ENCODE measurements around the gene APOM. TPM values are rescaled to one million over a fixed set of nuclear protein-coding genes. Genes with fewer than 3 reads are reported as not detected.
A peak's percentile ranks its signal among the peaks of the same experiment; 100 is the strongest.

Gene APOM
- total and polyA plus RNA-seq, 2 donors = 0.69 to 3.6 TPM

GRCh38 chr6:31621991-31622390, 33.7 kb upstream of the APOM start:
- no peak overlapping the region for H3K4me3 ChIP-seq (ENCODE audit: low read depth, low read length)
- H3K4me1 ChIP-seq (ENCODE audit: insufficient read depth) = no peaks in the 10 kb centered on the region
- H3K27ac ChIP-seq (ENCODE audit: low read depth) = no peak overlapping the region
- DNase-seq (ENCODE audit: extremely low spot score) = no peak
- H3K36me3 ChIP-seq (ENCODE audit: insufficient read depth) = peaks cover 13% of the 10 kb centered on the region
- WGBS = 14% methylated on average over 4 of the region's 4 CpGs

- peak; percentile 35 for DNase-seq (ENCODE audit: extremely low spot score)
- Histone ChIP-seq H3K27ac (ENCODE audit: low read depth) (no peak overlapping the region), H3K4me1 (ENCODE audit: insufficient read depth) (no peaks in the 10 kb centered on the region), H3K4me3 (ENCODE audit: low read depth, low read length) (no peak overlapping the region), H3K36me3 (ENCODE audit: insufficient read depth) (peaks cover 14% of the 10 kb centered on the region)
- WGBS = 52% methylated on average over 10 of the region's 10 CpGs
Observed at GRCh38 chr6:31622684-31623091, 33.0 kb upstream of the APOM start.

GRCh38 chr6:31624070-31624469, 31.6 kb upstream of the APOM start:
- DNase-seq (ENCODE audit: extremely low spot score) = no peak
- 93% methylated on average over 10 of the region's 10 CpGs for WGBS
- H3K4me3 ChIP-seq (ENCODE audit: low read depth, low read length) = no peak overlapping the region
- H3K4me1 ChIP-seq (ENCODE audit: insufficient read depth) = no peaks in the 10 kb centered on the region
- H3K36me3 ChIP-seq (ENCODE audit: insufficient read depth) = peaks cover 16% of the 10 kb centered on the region
- no peak overlapping the region for H3K27ac ChIP-seq (ENCODE audit: low read depth)

GRCh38 chr6:31626952-31627351, 28.7 kb upstream of the APOM start:
- DNase-seq (ENCODE audit: extremely low spot score) = no peak
- Histone ChIP-seq H3K4me3 (ENCODE audit: low read depth, low read length) (no peak overlapping the region), H3K27ac (ENCODE audit: low read depth) (no peak overlapping the region), H3K4me1 (ENCODE audit: insufficient read depth) (no peaks in the 10 kb centered on the region), H3K36me3 (ENCODE audit: insufficient read depth) (peaks cover 22% of the 10 kb centered on the region)
- WGBS = 88% methylated on average over 10 of the region's 10 CpGs

GRCh38 chr6:31627690-31628287, 27.9 kb upstream of the APOM start:
- H3K36me3 ChIP-seq (ENCODE audit: insufficient read depth) = peaks cover 22% of the 10 kb centered on the region
- WGBS = 96% methylated on average over 19 of the region's 19 CpGs

GRCh38 chr6:31629014-31629413, 26.7 kb upstream of the APOM start:
- no peak overlapping the region for H3K27ac ChIP-seq (ENCODE audit: low read depth)
- no peak for DNase-seq (ENCODE audit: extremely low spot score)
- H3K36me3 ChIP-seq (ENCODE audit: insufficient read depth) = peaks cover 22% of the 10 kb centered on the region
- H3K4me1 ChIP-seq (ENCODE audit: insufficient read depth) = no peaks in the 10 kb centered on the region
- WGBS = 88% methylated on average over 7 of the region's 7 CpGs
- H3K4me3 ChIP-seq (ENCODE audit: low read depth, low read length) = no peak overlapping the region

More at GRCh38 chr6:31627690-31628287, 27.9 kb upstream of the APOM start:
- no peak for DNase-seq (ENCODE audit: extremely low spot score)
- H3K4me3 ChIP-seq (ENCODE audit: low read depth, low read length) = no peak overlapping the region
- no peak overlapping the region for H3K27ac ChIP-seq (ENCODE audit: low read depth)
- H3K4me1 ChIP-seq (ENCODE audit: insufficient read depth) = no peaks in the 10 kb centered on the region

- WGBS = 91% methylated on average over 25 of the region's 25 CpGs
- peaks cover 16% of the 10 kb centered on the region for H3K36me3 ChIP-seq (ENCODE audit: insufficient read depth)
- no peaks in the 10 kb centered on the region for H3K4me1 ChIP-seq (ENCODE audit: insufficient read depth)
- DNase-seq (ENCODE audit: extremely low spot score) = no peak
- no peak overlapping the region for H3K4me3 ChIP-seq (ENCODE audit: low read depth, low read length)
- H3K27ac ChIP-seq (ENCODE audit: low read depth) = no peak overlapping the region
Observed at GRCh38 chr6:31630177-31630934, 25.3 kb upstream of the APOM start.

- Histone ChIP-seq H3K36me3 (ENCODE audit: insufficient read depth) (peaks cover 11% of the 10 kb centered on the region), H3K4me1 (ENCODE audit: insufficient read depth) (no peaks in the 10 kb centered on the region), H3K27ac (ENCODE audit: low read depth) (no peak overlapping the region), H3K4me3 (ENCODE audit: low read depth, low read length) (no peak overlapping the region)
- 77% methylated on average over 16 of the region's 16 CpGs for WGBS
- no peak for DNase-seq (ENCODE audit: extremely low spot score)
Observed at GRCh38 chr6:31631209-31631608, 24.5 kb upstream of the APOM start.

GRCh38 chr6:31631681-31632278, 23.9 kb upstream of the APOM start:
- peaks cover 11% of the 10 kb centered on the region for H3K36me3 ChIP-seq (ENCODE audit: insufficient read depth)
- no peak overlapping the region for H3K27ac ChIP-seq (ENCODE audit: low read depth)
- H3K4me3 ChIP-seq (ENCODE audit: low read depth, low read length) = no peak overlapping the region
- 84% methylated on average over 32 of the region's 32 CpGs for WGBS
- no peaks in the 10 kb centered on the region for H3K4me1 ChIP-seq (ENCODE audit: insufficient read depth)
- no peak for DNase-seq (ENCODE audit: extremely low spot score)

- WGBS = 88% methylated on average over 26 of the region's 26 CpGs
- H3K36me3 ChIP-seq (ENCODE audit: insufficient read depth) = peaks cover 10% of the 10 kb centered on the region
- H3K27ac ChIP-seq (ENCODE audit: low read depth) = no peak overlapping the region
- no peaks in the 10 kb centered on the region for H3K4me1 ChIP-seq (ENCODE audit: insufficient read depth)
- H3K4me3 ChIP-seq (ENCODE audit: low read depth, low read length) = no peak overlapping the region
- DNase-seq (ENCODE audit: extremely low spot score) = no peak
Observed at GRCh38 chr6:31632279-31632946, 23.3 kb upstream of the APOM start.

GRCh38 chr6:31633447-31633846, 22.2 kb upstream of the APOM start:
- 90% methylated on average over 7 of the region's 7 CpGs for WGBS
- Histone ChIP-seq H3K4me3 (ENCODE audit: low read depth, low read length) (no peak overlapping the region), H3K36me3 (ENCODE audit: insufficient read depth) (peaks cover 8% of the 10 kb centered on the region), H3K4me1 (ENCODE audit: insufficient read depth) (no peaks in the 10 kb centered on the region), H3K27ac (ENCODE audit: low read depth) (no peak overlapping the region)
- no peak for DNase-seq (ENCODE audit: extremely low spot score)

- H3K27ac ChIP-seq (ENCODE audit: low read depth) = no peak overlapping the region
- H3K36me3 ChIP-seq (ENCODE audit: insufficient read depth) = peaks cover 10% of the 10 kb centered on the region
- no peaks in the 10 kb centered on the region for H3K4me1 ChIP-seq (ENCODE audit: insufficient read depth)
- H3K4me3 ChIP-seq (ENCODE audit: low read depth, low read length) = no peak overlapping the region
- WGBS = 82% methylated on average over 3 of the region's 3 CpGs
- DNase-seq (ENCODE audit: extremely low spot score) = no peak
Observed at GRCh38 chr6:31634131-31634530, 21.6 kb upstream of the APOM start.

GRCh38 chr6:31634969-31635575, 20.6 kb upstream of the APOM start:
- WGBS = 83% methylated on average over 11 of the region's 11 CpGs
- DNase-seq (ENCODE audit: extremely low spot score) = no peak
- Histone ChIP-seq H3K36me3 (ENCODE audit: insufficient read depth) (peaks cover 8% of the 10 kb centered on the region), H3K4me1 (ENCODE audit: insufficient read depth) (no peaks in the 10 kb centered on the region), H3K4me3 (ENCODE audit: low read depth, low read length) (no peak overlapping the region), H3K27ac (ENCODE audit: low read depth) (no peak overlapping the region)

Measured in urinary bladder (tissue), 4 donors.